GM18517 (cell line): Measurements from ENCODE around the gene MEGF9.
A peak's percentile ranks its signal among the peaks of the same experiment; 100 is the strongest.

ENCODE experiments used
- ATAC-seq: cut with Tn5 transposase; IDR thresholded peaks from one replicate; pipeline ENCODE4 v1.9.1; 2021; ENCODE audit warnings: mild to moderate bottlenecking, moderate library complexity; ENCODE audit not compliant: unreplicated experiment

The MEGF9 gene

GRCh38 chr9:120733190-120733589 is 18.9 kb upstream of the MEGF9 start:
- ATAC-seq, result no peak

- no peak for ATAC-seq
Observed at GRCh38 chr9:120730654-120731514, 16.6 kb upstream of the MEGF9 start.

- ATAC-seq, result no peak
Observed at GRCh38 chr9:120729791-120730241, 15.5 kb upstream of the MEGF9 start.

- no peak for ATAC-seq
Observed at GRCh38 chr9:120726484-120726883, 12.2 kb upstream of the MEGF9 start.

- no peak for ATAC-seq
Observed at GRCh38 chr9:120725907-120726306, 11.6 kb upstream of the MEGF9 start.

GRCh38 chr9:120724757-120725400 is 10.6 kb upstream of the MEGF9 start:
- no peak for ATAC-seq

- no peak for ATAC-seq
Observed at GRCh38 chr9:120723565-120723964, 9.3 kb upstream of the MEGF9 start.

- ATAC-seq, result no peak
Observed at GRCh38 chr9:120720404-120720803, 6.1 kb upstream of the MEGF9 start.

GRCh38 chr9:120718316-120718715 is 4.0 kb upstream of the MEGF9 start:
- no peak for ATAC-seq

GRCh38 chr9:120717176-120717575 is 2.9 kb upstream of the MEGF9 start:
- no peak for ATAC-seq

GRCh38 chr9:120716483-120716882 is 2.2 kb upstream of the MEGF9 start:
- no peak for ATAC-seq

- no peak for ATAC-seq
Observed at GRCh38 chr9:120715389-120715924, 1.2 kb upstream of the MEGF9 start.

- peak; percentile 31 for ATAC-seq
Observed at GRCh38 chr9:120714846-120715388, 647 bp upstream of the MEGF9 start.

- no peak for ATAC-seq
Observed at GRCh38 chr9:120713257-120714087, 798 bp downstream of the MEGF9 start.

GRCh38 chr9:120712539-120713031 is 1.7 kb downstream of the MEGF9 start:
- no peak for ATAC-seq

GRCh38 chr9:120711841-120712538 is 2.3 kb downstream of the MEGF9 start:
- no peak for ATAC-seq

- no peak for ATAC-seq
Observed at GRCh38 chr9:120711354-120711753, 2.9 kb downstream of the MEGF9 start.

GRCh38 chr9:120710110-120710981 is 3.9 kb downstream of the MEGF9 start:
- peak; percentile 27 for ATAC-seq
